Activated CD4-positive, alpha-beta T cell treated with anti-CD3 and anti-CD28 coated beads, Interleukin-10, Interleukin-2, amounts not matched to agents 100 ng/mL and 50 ng/mL, durations not matched to agents 16 hours and 8 hours (primary cell): Measurements from ENCODE around the gene CAPN2.
A peak's percentile ranks its signal among the peaks of the same experiment; 100 is the strongest.
"Not testable (repeated sequence)": the region's sequence is repeated elsewhere in the genome, so short reads cannot be mapped to it uniquely, and the experiment has no call there.

Source experiments
- DNase-seq: peaks from one replicate; pipeline ENCODE4 v3.0.0-alpha.2; 2020

CAPN2 gene

GRCh38 chr1:223740038-223740736 is 27.8 kb downstream of the CAPN2 start:
- not testable (repeated sequence) for DNase-seq

DNA sequence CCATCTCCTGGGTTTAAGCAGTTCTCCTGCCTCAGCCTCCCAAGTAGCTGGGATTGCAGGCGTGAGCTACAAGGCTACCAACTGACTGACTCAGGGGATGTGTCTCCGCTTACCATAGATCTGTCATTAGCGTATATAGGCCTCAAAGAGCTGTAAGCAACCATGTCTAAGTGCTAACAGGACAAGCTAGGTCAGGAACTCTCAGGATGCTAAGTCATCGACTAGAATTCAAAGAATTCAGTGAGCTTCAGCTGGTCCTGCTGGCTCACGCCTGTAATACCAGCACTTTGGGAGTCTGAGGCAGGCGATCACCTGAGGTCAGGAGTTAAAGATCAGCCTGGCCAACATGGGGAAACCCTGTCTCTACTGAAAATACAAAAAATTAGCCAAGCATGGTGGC is 29.5 kb downstream of the CAPN2 start:
- no peak for DNase-seq

GRCh38 chr1:223742856-223743517 is 30.6 kb downstream of the CAPN2 start:
- DNase-seq, result no peak

- DNase-seq, result no peak
Observed at GRCh38 chr1:223745731-223746130, 33.4 kb downstream of the CAPN2 start.

DNA sequence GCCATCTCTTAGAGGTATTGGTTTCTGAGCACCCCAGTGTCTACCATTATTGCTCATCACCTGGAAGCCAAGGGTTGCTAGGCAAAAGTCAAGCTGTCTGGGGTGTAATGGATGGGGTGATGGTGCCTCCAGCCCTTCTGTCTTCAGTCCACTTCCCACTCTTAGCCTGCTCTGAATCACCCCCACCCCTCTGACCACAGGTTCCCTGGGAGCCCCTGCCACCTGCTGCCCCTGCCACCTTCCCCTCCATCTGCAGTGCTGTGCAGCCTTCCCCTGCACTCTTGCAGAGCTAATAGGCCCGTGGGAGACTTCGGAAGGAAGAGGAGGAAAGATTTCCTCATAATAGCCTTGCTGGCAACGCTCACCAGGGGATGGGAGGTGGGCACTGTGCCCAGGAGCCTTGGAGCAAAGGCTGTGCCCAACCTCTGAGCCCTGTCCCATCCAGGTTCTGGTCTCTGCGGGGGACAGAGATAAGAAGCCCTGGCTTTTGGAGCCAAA is 35.5 kb downstream of the CAPN2 start:
- peak; percentile 64 for DNase-seq

DNA sequence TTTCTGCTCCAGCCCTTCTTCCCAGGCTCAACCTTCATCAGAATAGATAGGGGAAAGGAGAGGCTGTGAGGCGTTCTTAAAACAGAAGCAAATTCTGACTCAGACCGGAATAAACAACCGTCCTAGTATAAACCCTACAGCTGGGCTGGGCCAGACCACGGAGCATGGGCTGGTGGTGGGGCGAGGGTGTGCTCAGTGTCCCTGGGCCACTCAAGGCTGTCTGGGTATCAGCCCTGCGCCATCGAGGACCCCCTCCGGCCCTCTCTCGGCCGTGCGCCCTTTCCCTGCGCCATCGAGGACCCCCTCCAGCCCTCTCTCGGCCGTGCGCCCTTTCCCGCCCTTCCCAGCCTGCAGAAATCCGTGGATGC is 36.0 kb downstream of the CAPN2 start:
- peak; percentile 78 for DNase-seq

DNA sequence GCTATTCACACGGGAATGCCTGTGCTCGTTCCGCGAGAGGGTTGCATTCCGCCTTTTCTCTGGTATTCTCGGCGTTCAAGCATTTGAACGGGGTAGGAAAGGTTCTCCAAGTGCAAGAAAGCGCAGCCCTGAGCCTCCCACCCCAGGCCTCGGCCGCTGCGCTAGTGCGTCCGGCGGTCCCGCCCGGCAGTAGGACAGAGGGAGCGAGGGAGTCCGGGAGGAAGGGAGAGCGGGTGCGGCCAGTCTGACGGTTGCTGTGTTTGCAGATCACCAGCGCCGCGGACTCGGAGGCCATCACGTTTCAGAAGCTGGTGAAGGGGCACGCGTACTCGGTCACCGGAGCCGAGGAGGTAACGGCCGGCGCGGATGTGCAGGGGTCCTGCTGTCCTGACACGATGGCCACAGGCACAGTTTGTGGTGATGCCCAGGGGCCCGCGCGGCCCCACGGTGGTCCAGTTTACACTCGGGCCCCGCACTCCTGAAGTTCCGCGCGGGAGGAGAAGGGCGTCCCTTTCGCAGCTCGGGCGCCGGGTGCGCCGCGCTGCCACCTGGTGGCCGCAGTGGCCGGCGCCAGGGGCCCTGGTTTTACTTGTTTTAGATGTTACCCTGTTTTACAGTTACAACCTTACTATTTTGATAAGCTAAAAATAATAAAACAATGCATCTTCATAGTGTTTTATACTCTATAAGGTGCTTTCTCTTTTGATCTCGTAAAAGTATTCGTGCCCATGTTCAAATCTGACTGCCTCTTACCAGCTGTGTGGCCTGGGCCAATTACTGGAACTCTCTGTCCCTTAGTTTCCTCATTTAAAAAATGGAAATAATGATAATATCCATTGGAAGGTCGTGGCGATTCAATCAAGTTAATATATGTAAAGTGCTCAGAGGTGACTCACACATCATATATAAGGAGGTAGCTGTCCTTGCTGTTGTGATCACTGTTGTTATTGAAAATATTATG is 36.7 kb downstream of the CAPN2 start:
- DNase-seq, result peak; percentile 69

DNA sequence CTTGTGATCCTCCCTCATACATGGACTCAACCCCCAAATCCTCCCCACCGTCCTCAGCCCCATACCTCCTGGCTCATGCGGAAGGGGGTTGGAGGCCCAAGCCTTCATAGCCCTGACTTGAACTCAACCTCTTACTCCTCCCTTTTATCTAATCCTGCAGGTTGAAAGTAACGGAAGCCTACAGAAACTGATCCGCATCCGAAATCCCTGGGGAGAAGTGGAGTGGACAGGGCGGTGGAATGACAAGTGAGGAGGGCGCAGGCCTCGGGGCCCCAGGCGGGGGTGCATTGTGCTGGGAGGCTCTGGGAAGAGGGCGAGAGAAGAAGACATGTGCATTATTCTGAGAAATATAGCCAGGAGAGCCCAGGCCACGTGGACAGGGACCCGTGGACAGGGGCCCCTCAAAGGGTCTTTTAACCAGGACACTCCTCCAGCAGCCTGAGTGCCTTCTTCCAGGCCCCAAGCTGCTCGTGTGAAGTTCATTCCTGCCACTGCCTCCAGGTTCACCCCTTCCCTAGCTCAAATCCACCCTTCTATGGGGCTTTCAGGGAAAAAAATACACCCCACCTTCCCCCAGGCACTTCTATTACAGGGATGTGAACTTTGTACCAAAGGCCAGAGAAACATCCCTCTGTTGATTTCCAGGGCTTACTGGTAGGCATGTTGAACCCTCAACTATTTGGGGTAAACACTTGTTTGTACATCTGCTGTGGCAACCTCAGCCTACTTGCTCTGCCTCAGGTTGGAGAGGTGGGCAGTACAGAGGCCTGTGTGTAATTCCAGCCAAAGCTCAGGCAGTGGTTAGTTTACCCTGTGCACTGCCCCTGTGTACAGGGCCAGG is 38.6 kb downstream of the CAPN2 start:
- no peak for DNase-seq

GRCh38 chr1:223751696-223752095 is 39.4 kb downstream of the CAPN2 start:
- DNase-seq, result no peak

DNA sequence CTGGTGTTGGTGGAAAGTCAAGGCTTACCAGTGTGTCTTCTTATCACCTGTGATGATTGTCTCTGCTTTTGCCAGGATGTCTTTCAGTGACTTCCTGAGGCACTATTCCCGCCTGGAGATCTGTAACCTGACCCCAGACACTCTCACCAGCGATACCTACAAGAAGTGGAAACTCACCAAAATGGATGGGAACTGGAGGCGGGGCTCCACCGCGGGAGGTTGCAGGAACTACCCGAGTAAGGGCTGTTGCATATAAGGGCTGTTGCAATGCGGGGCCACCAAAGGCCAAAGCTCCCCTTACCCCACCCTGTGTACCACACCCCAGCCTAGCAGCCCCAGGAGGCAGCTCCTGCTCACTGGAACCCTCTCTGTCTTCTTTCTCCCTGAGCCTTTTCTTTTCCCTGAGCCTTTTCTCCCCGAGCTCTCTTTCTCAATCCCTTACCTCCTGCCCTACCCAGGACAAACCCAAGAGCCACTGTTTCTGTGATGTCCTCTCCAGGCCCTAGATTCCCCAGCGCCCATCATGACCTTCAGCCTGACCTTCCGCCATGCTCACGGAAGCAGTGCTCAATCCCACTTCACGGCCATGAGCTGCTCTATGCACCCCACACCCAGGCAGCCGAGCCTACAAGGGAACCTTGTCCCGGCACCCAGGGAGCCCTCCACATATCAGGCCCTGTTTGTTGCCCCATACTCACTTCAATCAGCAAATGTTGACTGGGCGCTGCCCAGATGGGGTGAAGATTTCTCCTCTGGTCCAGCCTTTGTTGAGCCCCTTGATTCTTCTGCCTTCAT is 40.6 kb downstream of the CAPN2 start:
- no peak for DNase-seq

- DNase-seq, result no peak
Observed at GRCh38 chr1:223754681-223755431, 42.5 kb downstream of the CAPN2 start.

DNA sequence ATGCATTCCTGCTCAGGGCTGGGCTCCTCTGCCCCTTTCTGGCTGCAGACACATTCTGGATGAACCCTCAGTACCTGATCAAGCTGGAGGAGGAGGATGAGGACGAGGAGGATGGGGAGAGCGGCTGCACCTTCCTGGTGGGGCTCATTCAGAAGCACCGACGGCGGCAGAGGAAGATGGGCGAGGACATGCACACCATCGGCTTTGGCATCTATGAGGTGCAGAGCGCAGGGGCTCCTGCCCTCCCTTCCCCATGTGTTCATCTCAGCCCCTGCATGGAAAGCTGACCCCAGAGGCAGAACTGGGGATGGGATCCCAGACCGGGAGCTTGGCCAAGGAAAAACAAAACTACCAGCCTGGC is 43.1 kb downstream of the CAPN2 start:
- no peak for DNase-seq

DNA sequence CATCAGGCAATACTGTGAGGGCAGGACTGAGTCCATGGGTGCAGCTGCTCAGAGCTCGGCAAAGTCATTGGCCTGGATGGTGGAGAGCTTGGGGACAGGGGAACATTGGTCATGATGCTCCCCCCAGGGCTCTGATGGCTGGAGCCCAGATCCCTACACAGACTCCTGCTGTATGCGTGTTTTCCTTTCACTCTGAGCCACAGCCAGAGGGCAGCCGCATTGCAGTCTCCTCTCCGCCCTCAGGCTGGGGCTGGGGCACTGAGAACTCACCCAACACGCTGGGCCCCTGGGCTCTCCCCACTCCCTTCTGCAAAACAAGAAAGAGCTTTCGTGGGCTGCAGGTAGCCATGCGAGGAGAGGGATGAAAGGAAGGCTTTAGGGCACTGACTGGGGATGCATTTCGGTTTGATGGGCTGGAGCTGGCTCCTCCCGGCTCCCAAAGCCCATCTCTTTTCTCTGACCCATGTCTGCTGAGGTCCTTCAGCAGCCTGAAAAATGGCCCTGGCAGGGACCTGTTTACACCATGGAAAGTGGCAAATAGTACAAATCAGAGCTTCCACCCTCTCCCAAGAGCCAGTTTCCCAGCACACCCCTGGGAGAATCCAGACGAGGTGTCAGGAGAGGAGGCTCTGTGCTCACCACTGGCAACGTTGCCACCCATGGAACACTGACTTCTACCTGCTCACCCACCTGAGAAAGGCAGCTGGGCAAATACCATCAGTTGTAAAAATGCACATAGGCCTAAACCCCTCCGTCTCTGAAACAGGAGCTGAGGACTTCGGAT is 43.8 kb downstream of the CAPN2 start:
- DNase-seq, result no peak

- no peak for DNase-seq
Observed at GRCh38 chr1:223756806-223757700, 44.7 kb downstream of the CAPN2 start.

- DNase-seq, result no peak
Observed at GRCh38 chr1:223758734-223759133, 46.4 kb downstream of the CAPN2 start.

DNA sequence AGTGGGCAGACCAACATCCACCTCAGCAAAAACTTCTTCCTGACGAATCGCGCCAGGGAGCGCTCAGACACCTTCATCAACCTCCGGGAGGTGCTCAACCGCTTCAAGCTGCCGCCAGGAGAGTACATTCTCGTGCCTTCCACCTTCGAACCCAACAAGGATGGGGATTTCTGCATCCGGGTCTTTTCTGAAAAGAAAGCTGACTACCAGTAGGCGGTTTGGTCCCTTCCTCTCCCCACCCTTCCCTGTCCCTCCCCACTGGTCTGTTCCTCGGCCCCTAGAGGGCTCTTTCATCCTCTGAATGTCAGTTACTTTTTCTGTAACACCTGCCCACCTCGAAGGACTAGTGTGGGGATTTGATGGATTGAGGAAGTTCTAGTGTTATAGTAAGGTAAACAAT is 46.9 kb downstream of the CAPN2 start:
- no peak for DNase-seq

DNA sequence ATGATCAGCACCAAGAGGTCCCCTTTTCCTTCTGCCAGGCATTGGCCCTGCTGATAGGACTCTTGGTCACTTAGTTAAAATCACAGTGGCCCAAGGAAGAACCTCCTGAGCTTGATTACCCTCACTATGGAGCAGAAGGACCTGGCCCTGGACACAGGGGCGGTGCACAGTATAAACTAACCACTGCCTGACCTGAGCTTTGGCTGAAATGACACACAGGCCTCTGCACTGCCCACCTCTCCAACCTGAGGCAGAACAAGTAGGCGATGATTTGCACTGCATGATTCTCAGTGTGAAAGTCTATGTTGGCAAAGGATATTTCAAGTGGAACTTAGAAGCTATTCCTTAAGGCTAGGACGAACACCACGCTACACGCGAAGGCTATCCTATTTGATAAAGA is 48.5 kb downstream of the CAPN2 start:
- no peak for DNase-seq

- no peak for DNase-seq
Observed at GRCh38 chr1:223761411-223761810, 49.1 kb downstream of the CAPN2 start.

- DNase-seq, result no peak
Observed at GRCh38 chr1:223763251-223763650, 50.9 kb downstream of the CAPN2 start.
